Mucosa of descending colon (tissue), 3 donors: ENCODE data around the gene ABL1. TPM values are rescaled to one million over a fixed set of nuclear protein-coding genes. Genes with fewer than 3 reads are reported as not detected.

ENCODE experiments used
- ATAC-seq: fragments of 200-7000 bp; cut with Tn5 transposase; one replicate; pipeline ENCODE4 v1.9.1; 2020; ENCODE audit warnings: mild to moderate bottlenecking, moderate library complexity
- DNase-seq, 3 donors: peaks; one replicate each; pipeline ENCODE4 v3.0.0-alpha.2; 2020
- H3K36me3 ChIP-seq: fragments of 200-600 bp; one replicate; pipeline ENCODE4 v1.8.0; 2021; ENCODE audit warnings: low read depth, mild to moderate bottlenecking
- H3K4me1 ChIP-seq: fragments of 200-600 bp; one replicate; pipeline ENCODE4 v1.8.0; 2021; ENCODE audit warnings: low read depth, mild to moderate bottlenecking
- H3K4me3 ChIP-seq: fragments of 200-600 bp; one replicate; pipeline ENCODE4 v1.8.0; 2021; ENCODE audit warnings: mild to moderate bottlenecking
- H3K9me3 ChIP-seq: fragments of 200-600 bp; one replicate; pipeline ENCODE4 v1.8.0; 2021; ENCODE audit warnings: mild to moderate bottlenecking
- intact Hi-C, 2 donors: fragments of 100-400 bp; cut with DNase I in 1 of 2; cut with micrococcal nuclease in 1 of 2; formaldehyde crosslinking; loops; one replicate each; pipeline versions ENCODE4 v1.11.0 to v1.11.1; 2022; cut with DNase I, micrococcal nuclease
- total RNA-seq, 3 donors: library from RNA; stranded (reverse); fragmentation: NEBNext Ultra II Directional in 2 of 3; extraction: Animal tissue kit (Norgen Biotek cat#: 25700) in 2 of 3; gene quantifications; one replicate each; pipeline versions ENCODE4 v1.2.1 to v1.2.4, GENCODE V29; 2021 to 2023
- TF ChIP-seq, protein P1 (sequence below): fragments of 200-600 bp; IDR thresholded peaks from one replicate; pipeline ENCODE4 v1.8.0; 2022; ENCODE audit warnings: antibody characterized with exemption, mild to moderate bottlenecking
- donor health status: DM: no; HTN: no; CAD: no; lungs with moderate emphysema.
- donor health status: DM: no; HTN: no; CAD: no.
- donor health status: DM: no; HTN: yes; CAD: no.

Gene ABL1
- total RNA-seq, 3 donors from 2014 or later, result 86.6 to 147 (median 91.4) TPM

GRCh38 chr9:130888146-130888885 is 53.3 kb downstream of the ABL1 start:
- TF ChIP-seq, protein P1, sequence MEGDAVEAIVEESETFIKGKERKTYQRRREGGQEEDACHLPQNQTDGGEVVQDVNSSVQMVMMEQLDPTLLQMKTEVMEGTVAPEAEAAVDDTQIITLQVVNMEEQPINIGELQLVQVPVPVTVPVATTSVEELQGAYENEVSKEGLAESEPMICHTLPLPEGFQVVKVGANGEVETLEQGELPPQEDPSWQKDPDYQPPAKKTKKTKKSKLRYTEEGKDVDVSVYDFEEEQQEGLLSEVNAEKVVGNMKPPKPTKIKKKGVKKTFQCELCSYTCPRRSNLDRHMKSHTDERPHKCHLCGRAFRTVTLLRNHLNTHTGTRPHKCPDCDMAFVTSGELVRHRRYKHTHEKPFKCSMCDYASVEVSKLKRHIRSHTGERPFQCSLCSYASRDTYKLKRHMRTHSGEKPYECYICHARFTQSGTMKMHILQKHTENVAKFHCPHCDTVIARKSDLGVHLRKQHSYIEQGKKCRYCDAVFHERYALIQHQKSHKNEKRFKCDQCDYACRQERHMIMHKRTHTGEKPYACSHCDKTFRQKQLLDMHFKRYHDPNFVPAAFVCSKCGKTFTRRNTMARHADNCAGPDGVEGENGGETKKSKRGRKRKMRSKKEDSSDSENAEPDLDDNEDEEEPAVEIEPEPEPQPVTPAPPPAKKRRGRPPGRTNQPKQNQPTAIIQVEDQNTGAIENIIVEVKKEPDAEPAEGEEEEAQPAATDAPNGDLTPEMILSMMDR, result no peak
- no peaks in the 10 kb centered on the region for H3K9me3 ChIP-seq

DNA sequence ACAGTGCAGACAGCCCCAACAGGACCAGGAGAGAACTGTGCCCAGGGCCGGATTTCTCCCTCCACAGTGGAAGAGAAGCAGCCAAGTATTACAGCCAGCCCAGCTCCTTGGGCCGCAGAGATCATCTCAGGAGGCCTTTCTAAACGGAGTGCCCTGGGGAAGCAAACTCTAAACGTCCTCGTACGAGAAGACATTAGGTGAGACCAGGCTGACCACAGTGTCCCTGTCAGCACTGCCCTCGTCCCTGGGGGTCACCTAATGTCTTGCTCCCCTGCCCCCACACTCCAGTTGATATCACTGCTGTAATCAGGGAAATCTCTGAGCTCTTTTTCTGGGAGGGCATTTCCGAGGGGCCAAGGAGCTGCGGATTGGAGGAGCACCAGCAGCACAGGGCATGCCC is 55.1 kb downstream of the ABL1 start:
- TF ChIP-seq, protein P1, result no peak
- Histone ChIP-seq H3K4me1 (peaks cover 3% of the 10 kb centered on the region), H3K4me3 (no peak overlapping the region), H3K36me3 (peaks cover 15% of the 10 kb centered on the region), H3K9me3 (no peaks in the 10 kb centered on the region)
- intact Hi-C loops, result no loop called here
- DNase-seq (no peak), ATAC-seq (no peak)

More at GRCh38 chr9:130888146-130888885, 53.3 kb downstream of the ABL1 start:
- ATAC-seq (no peak), DNase-seq (no peak)
- intact Hi-C loops, result no loop called here
- Histone ChIP-seq H3K4me3 (no peak overlapping the region), H3K36me3 (peaks cover 17% of the 10 kb centered on the region), H3K4me1 (peaks cover under 1% of the 10 kb centered on the region)

GRCh38 chr9:130890870-130891687 is 56.0 kb downstream of the ABL1 start:
- peaks cover 8% of the 10 kb centered on the region for H3K36me3 ChIP-seq
- peaks cover 3% of the 10 kb centered on the region for H3K4me1 ChIP-seq
- H3K9me3 ChIP-seq, result no peaks in the 10 kb centered on the region
- no peak for ATAC-seq
- no peak for DNase-seq
- TF ChIP-seq, protein P1, result no peak
- intact Hi-C loops, result no loop called here
- no peak overlapping the region for H3K4me3 ChIP-seq

DNA sequence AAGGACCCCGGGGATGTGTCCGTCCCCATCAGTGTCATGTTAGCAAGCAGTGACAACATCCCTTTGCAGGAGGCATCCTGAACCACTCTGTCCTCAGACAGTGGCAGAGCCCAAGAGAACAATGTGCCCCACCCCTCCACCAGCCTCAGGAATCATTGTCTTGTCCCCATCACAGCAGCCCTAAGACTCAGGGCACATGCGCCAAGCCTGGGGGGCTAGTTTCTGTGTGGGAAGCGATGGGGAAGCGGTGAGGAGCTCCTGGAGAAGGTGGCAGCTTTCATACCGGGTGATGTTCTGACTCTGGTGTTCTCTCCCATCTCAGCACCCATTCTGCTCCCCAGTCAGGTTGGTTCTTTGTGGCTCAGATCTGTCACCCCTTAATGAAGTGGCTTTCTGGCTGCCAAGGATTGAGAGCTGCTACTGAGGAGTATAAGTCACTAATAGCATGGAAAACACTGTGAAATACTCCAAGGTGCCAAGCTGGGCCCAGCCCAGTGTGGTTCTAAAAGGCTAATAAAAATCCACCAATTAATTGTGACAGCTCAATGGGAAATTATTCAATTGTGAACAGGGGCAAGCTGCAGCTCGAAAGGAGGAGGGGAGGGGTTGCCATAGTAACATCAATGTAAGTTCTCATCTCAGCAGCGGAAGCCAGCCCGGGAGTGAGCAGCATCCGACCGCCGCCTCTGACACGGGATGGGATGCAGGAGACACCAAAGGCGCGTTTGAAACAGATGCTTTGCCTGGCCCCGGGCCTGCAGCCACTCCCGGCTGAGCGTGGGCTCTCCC is 56.8 kb downstream of the ABL1 start:
- no peak for ATAC-seq
- peaks cover 3% of the 10 kb centered on the region for H3K4me1 ChIP-seq
- TF ChIP-seq, protein P1, result no peak
- no peaks in the 10 kb centered on the region for H3K9me3 ChIP-seq
- intact Hi-C loops, result no loop called here
- peaks cover 8% of the 10 kb centered on the region for H3K36me3 ChIP-seq
- H3K4me3 ChIP-seq, result no peak overlapping the region
- no peak for DNase-seq

GRCh38 chr9:130892477-130893304 is 57.6 kb downstream of the ABL1 start:
- no peak for DNase-seq
- peaks cover 8% of the 10 kb centered on the region for H3K36me3 ChIP-seq
- TF ChIP-seq, protein P1, result no peak
- no peak overlapping the region for H3K4me3 ChIP-seq
- no peaks in the 10 kb centered on the region for H3K9me3 ChIP-seq
- no peak for ATAC-seq
- intact Hi-C loops, result no loop called here
- peaks cover 3% of the 10 kb centered on the region for H3K4me1 ChIP-seq
